HepG2 (cell line): ENCODE data around the gene WDR53. TPM values are rescaled to one million over a fixed set of nuclear protein-coding genes. Genes with fewer than 3 reads are reported as not detected.

ENCODE experiments used
- BCL6 ChIP-seq: IDR thresholded peaks from 2 replicates; pipeline ENCODE4 v1.6.1; 2016; ENCODE audit warnings: missing genetic modification reagents, missing compliant biosample characterization
- CBFB ChIP-seq: sonication (generic); formaldehyde crosslinking; IDR thresholded peaks from 2 replicates; pipeline ENCODE4 v1.4.0; 2020; ENCODE audit warnings: missing genetic modification reagents
- ERF ChIP-seq: IDR thresholded peaks from 2 replicates; pipeline ENCODE4 v1.6.1; 2018; ENCODE audit warnings: missing biosample characterization, missing genetic modification reagents
- GTF3A ChIP-seq: sonication (generic); formaldehyde crosslinking; conservative IDR thresholded peaks from 2 replicates; pipeline ENCODE4 v1.4.0; 2020; ENCODE audit warnings: mild to moderate bottlenecking, missing genetic modification reagents
- KDM4B ChIP-seq: sonication (generic); formaldehyde crosslinking; IDR thresholded peaks from 2 replicates; pipeline ENCODE4 v1.4.0; 2020; ENCODE audit warnings: missing genetic modification reagents
- KDM5A ChIP-seq: fragments of 200-600 bp; sonication (generic); IDR thresholded peaks from 2 replicates; pipeline ENCODE4 v1.7.0; 2018; ENCODE audit warnings: antibody characterized with exemption, mild to moderate bottlenecking, low read length, borderline replicate concordance
- MXI1 ChIP-seq: IDR thresholded peaks from 3 replicates; pipeline ENCODE4 v1.6.1; 2012; ENCODE audit warnings: low read depth, low read length, inconsistent platforms, borderline replicate concordance
- ONECUT2 ChIP-seq: sonication (generic); formaldehyde crosslinking; IDR thresholded peaks from 2 replicates; pipeline ENCODE4 v1.4.0; 2020; ENCODE audit warnings: missing genetic modification reagents
- POLR2AphosphoS5 ChIP-seq: IDR thresholded peaks from 2 replicates; pipeline ENCODE4 v1.6.1; 2012; ENCODE audit warnings: low read depth, low read length
- POLR2G ChIP-seq: fragments of 200-400 bp; formaldehyde crosslinking; IDR thresholded peaks from 2 replicates; pipeline ENCODE4 v1.6.1; 2018; ENCODE audit warnings: mild to moderate bottlenecking, low read depth, low read length, moderate library complexity
- RAD21 ChIP-seq: fragments of 450-650 bp; formaldehyde crosslinking; IDR thresholded peaks from 2 replicates; pipeline ENCODE4 v1.5.0; 2020; ENCODE audit warnings: mild to moderate bottlenecking
- REXO4 ChIP-seq: sonication (generic); formaldehyde crosslinking; IDR thresholded peaks from 2 replicates; pipeline ENCODE4 v1.8.0; 2022; ENCODE audit warnings: missing genetic modification reagents, mild to moderate bottlenecking, borderline replicate concordance
- SOX5 ChIP-seq: IDR thresholded peaks from 2 replicates; pipeline ENCODE4 v1.6.1; 2016; ENCODE audit warnings: borderline replicate concordance
- ZFAT ChIP-seq: sonication (generic); formaldehyde crosslinking; conservative IDR thresholded peaks from 2 replicates; pipeline ENCODE4 v1.8.1; 2023; ENCODE audit warnings: missing genetic modification reagents, inconsistent platforms
- ZNF143 ChIP-seq: sonication (generic); formaldehyde crosslinking; IDR thresholded peaks from 2 replicates; pipeline ENCODE4 v1.4.0; 2020; ENCODE audit warnings: missing genetic modification reagents
- ZNF274 ChIP-seq: sonication (generic); formaldehyde crosslinking; IDR thresholded peaks from 2 replicates; pipeline ENCODE4 v1.5.1; 2020; ENCODE audit warnings: mild to moderate bottlenecking, missing genetic modification reagents
- ZNF639 ChIP-seq: conservative IDR thresholded peaks from 2 replicates; pipeline ENCODE4 v1.6.1; 2018; ENCODE audit warnings: missing genetic modification reagents
- ZSCAN20 ChIP-seq: sonication (generic); formaldehyde crosslinking; IDR thresholded peaks from 2 replicates; pipeline ENCODE4 v1.4.0; 2020; ENCODE audit warnings: missing genetic modification reagents, mild to moderate bottlenecking, borderline replicate concordance
- polyA plus RNA-seq, 8 experiments: library from polyadenylated mRNA; depleted of rRNA in 3 of 8; stranded (reverse) in 7 of 8; unstranded in 1 of 8; fragments of >200 nt; fragmentation: Illumina TruSeq in 4 of 8; extraction: Trizol in 4 of 8; gene quantifications; 2 replicates each; pipeline versions ENCODE4 v1.2.1 to v1.2.3, GENCODE V29; 2011 to 2016; ENCODE audit warnings: low read depth in 4 of 8, missing spikeins in 1 of 8, mixed read lengths in 1 of 8; ENCODE audit not compliant: insufficient read depth in 1 of 8
- total RNA-seq, 5 experiments: library from RNA; depleted of rRNA; stranded (reverse); fragments of >200 nt; fragmentation: Illumina TruSeq; extraction: Trizol; gene quantifications; 2 replicates each; pipeline ENCODE4 v1.2.3, GENCODE V29; 2016; ENCODE audit warnings: low read depth in 1 of 5
- TF ChIP-seq, protein P1 (sequence below): sonication (generic); formaldehyde crosslinking; IDR thresholded peaks from 2 replicates; pipeline ENCODE4 v1.5.0; 2020; ENCODE audit warnings: mild to moderate bottlenecking, missing genetic modification reagents, borderline replicate concordance
- TF ChIP-seq, protein P2 (sequence below): IDR thresholded peaks from 2 replicates; pipeline ENCODE4 v1.6.1; 2016

Gene WDR53
- total and polyA plus RNA-seq, 2 of the 13 experiments (the other 11 are each of a cell fraction or from before 2014, with no cell fraction given): 3.5 to 7.7 TPM

- TF ChIP-seq, protein P1, sequence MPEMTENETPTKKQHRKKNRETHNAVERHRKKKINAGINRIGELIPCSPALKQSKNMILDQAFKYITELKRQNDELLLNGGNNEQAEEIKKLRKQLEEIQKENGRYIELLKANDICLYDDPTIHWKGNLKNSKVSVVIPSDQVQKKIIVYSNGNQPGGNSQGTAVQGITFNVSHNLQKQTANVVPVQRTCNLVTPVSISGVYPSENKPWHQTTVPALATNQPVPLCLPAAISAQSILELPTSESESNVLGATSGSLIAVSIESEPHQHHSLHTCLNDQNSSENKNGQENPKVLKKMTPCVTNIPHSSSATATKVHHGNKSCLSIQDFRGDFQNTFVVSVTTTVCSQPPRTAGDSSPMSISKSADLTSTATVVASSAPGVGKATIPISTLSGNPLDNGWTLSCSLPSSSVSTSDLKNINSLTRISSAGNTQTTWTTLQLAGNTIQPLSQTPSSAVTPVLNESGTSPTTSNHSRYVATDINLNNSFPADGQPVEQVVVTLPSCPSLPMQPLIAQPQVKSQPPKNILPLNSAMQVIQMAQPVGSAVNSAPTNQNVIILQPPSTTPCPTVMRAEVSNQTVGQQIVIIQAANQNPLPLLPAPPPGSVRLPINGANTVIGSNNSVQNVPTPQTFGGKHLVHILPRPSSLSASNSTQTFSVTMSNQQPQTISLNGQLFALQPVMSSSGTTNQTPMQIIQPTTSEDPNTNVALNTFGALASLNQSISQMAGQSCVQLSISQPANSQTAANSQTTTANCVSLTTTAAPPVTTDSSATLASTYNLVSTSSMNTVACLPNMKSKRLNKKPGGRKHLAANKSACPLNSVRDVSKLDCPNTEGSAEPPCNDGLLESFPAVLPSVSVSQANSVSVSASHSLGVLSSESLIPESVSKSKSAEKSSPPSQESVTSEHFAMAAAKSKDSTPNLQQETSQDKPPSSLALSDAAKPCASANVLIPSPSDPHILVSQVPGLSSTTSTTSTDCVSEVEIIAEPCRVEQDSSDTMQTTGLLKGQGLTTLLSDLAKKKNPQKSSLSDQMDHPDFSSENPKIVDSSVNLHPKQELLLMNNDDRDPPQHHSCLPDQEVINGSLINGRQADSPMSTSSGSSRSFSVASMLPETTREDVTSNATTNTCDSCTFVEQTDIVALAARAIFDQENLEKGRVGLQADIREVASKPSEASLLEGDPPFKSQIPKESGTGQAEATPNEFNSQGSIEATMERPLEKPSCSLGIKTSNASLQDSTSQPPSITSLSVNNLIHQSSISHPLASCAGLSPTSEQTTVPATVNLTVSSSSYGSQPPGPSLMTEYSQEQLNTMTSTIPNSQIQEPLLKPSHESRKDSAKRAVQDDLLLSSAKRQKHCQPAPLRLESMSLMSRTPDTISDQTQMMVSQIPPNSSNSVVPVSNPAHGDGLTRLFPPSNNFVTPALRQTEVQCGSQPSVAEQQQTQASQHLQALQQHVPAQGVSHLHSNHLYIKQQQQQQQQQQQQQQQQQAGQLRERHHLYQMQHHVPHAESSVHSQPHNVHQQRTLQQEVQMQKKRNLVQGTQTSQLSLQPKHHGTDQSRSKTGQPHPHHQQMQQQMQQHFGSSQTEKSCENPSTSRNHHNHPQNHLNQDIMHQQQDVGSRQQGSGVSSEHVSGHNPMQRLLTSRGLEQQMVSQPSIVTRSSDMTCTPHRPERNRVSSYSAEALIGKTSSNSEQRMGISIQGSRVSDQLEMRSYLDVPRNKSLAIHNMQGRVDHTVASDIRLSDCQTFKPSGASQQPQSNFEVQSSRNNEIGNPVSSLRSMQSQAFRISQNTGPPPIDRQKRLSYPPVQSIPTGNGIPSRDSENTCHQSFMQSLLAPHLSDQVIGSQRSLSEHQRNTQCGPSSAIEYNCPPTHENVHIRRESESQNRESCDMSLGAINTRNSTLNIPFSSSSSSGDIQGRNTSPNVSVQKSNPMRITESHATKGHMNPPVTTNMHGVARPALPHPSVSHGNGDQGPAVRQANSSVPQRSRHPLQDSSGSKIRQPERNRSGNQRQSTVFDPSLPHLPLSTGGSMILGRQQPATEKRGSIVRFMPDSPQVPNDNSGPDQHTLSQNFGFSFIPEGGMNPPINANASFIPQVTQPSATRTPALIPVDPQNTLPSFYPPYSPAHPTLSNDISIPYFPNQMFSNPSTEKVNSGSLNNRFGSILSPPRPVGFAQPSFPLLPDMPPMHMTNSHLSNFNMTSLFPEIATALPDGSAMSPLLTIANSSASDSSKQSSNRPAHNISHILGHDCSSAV (CRISPR knock-in tag): no peak
- TF ChIP-seq ZSCAN20: peak; percentile 56; the same call in 1 of the 2 replicates
- peak; percentile 77 for TF ChIP-seq POLR2AphosphoS5
- TF ChIP-seq MXI1: peak; percentile 99; the same call in 2 of the 3 replicates
- no peak for TF ChIP-seq ZFAT (CRISPR knock-in tag)
- TF ChIP-seq POLR2G: peak; percentile 87
- TF ChIP-seq CBFB (CRISPR knock-in tag): peak; percentile 96
- TF ChIP-seq ZNF274 (CRISPR knock-in tag): peak; percentile 82; the same call in 1 of the 2 replicates
- TF ChIP-seq REXO4 (CRISPR knock-in tag): no peak
- peak; percentile 45; the same call in 1 of the 2 replicates for TF ChIP-seq ONECUT2 (CRISPR knock-in tag)
- TF ChIP-seq KDM4B (CRISPR knock-in tag): peak; percentile 45; the same call in 1 of the 2 replicates
- 0 out of 2 replicates have a peak, but pooled peaks have one; percentile 82 for TF ChIP-seq GTF3A
- TF ChIP-seq KDM5A: peak; percentile 98
- TF ChIP-seq SOX5 (CRISPR knock-in tag): peak; percentile 60
- TF ChIP-seq ZNF639 (CRISPR knock-in tag): peak; percentile 67; the same call in 1 of the 2 replicates
- TF ChIP-seq ZNF143 (CRISPR knock-in tag): peak; percentile 78
- TF ChIP-seq ERF (CRISPR knock-in tag): peak; percentile 90
- TF ChIP-seq, protein P2, sequence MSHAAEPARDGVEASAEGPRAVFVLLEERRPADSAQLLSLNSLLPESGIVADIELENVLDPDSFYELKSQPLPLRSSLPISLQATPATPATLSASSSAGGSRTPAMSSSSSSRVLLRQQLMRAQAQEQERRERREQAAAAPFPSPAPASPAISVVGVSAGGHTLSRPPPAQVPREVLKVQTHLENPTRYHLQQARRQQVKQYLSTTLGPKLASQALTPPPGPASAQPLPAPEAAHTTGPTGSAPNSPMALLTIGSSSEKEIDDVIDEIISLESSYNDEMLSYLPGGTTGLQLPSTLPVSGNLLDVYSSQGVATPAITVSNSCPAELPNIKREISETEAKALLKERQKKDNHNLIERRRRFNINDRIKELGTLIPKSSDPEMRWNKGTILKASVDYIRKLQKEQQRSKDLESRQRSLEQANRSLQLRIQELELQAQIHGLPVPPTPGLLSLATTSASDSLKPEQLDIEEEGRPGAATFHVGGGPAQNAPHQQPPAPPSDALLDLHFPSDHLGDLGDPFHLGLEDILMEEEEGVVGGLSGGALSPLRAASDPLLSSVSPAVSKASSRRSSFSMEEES (CRISPR knock-in tag): 0 out of 2 replicates have a peak, but pooled peaks have one; percentile 31
- TF ChIP-seq BCL6 (CRISPR knock-in tag): 0 out of 2 replicates have a peak, but pooled peaks have one; percentile 22
- TF ChIP-seq RAD21 (CRISPR knock-in tag): peak; percentile 22; the same call in 1 of the 2 replicates
These were observed at the start of gene WDR53, which contains the start of gene FBXO45 (continued) for GRCh38 chr3:196568246-196569002.
